ENCODE results near the gene PELO.

Gene PELO

GRCh38 chr5:52802974-52803336, 15.2 kb downstream of the PELO start:
- POLR2A ChIA-PET = no interaction called here
- no peak for TF ChIP-seq CTBP1 (IDR thresholded peaks at IDR 0.05; ENCODE audit: borderline replicate concordance)
- TF ChIP-seq SP1 (IDR thresholded peaks at IDR 0.05) = no peak
- TF ChIP-seq TARDBP (IDR thresholded peaks at IDR 0.05) = no peak
- no peak for TF ChIP-seq NFRKB (IDR thresholded peaks at IDR 0.05)
- TF ChIP-seq FOXM1 (IDR thresholded peaks at IDR 0.05; ENCODE audit: borderline replicate concordance) = no peak
- no peak for TF ChIP-seq HDGF (IDR thresholded peaks at IDR 0.05; ENCODE audit: borderline replicate concordance)
- DNase-seq (ENCODE audit: extremely low spot score) = no peak
- CTCF ChIA-PET = interaction anchor here (0.5 kb wide), 1 partner anchor 138 kb away, joined by 3 read pairs; no protein-coding TSS in a partner anchor

- CTCF ChIA-PET = no interaction called here
- POLR2A ChIA-PET = no interaction called here
- DNase-seq (ENCODE audit: extremely low spot score) = no peak
- TF ChIP-seq ELF4 (IDR thresholded peaks at IDR 0.05) (no peak), CTBP1 (IDR thresholded peaks at IDR 0.05; ENCODE audit: borderline replicate concordance) (no peak), HDGF (IDR thresholded peaks at IDR 0.05; ENCODE audit: borderline replicate concordance) (no peak), NFRKB (IDR thresholded peaks at IDR 0.05) (no peak), BHLHE40 (IDR thresholded peaks at IDR 0.05; ENCODE audit: borderline replicate concordance) (no peak), SUZ12 (IDR thresholded peaks at IDR 0.05) (no peak), PKNOX1 (IDR thresholded peaks at IDR 0.05) (no peak), FOXA1 (IDR thresholded peaks at IDR 0.05) (no peak), FOXM1 (IDR thresholded peaks at IDR 0.05; ENCODE audit: borderline replicate concordance) (no peak), SP1 (IDR thresholded peaks at IDR 0.05) (no peak), ARNT (IDR thresholded peaks at IDR 0.05) (no peak)
These were observed 16.7 kb downstream of the PELO start for GRCh38 chr5:52804387-52804791.

- no peak for DNase-seq (ENCODE audit: extremely low spot score)
- POLR2A ChIA-PET = no interaction called here
These were observed 17.3 kb downstream of the PELO start for GRCh38 chr5:52804981-52805380.

GRCh38 chr5:52805615-52806014, 17.9 kb downstream of the PELO start:
- DNase-seq (ENCODE audit: extremely low spot score) = no peak
- TF ChIP-seq BHLHE40 (IDR thresholded peaks at IDR 0.05; ENCODE audit: borderline replicate concordance) (no peak), PKNOX1 (IDR thresholded peaks at IDR 0.05) (no peak), FOXM1 (IDR thresholded peaks at IDR 0.05; ENCODE audit: borderline replicate concordance) (no peak), FOXA1 (IDR thresholded peaks at IDR 0.05) (no peak), L3MBTL2 (conservative IDR thresholded peaks at IDR 0.05) (no peak), SP1 (IDR thresholded peaks at IDR 0.05) (no peak), LEF1 (IDR thresholded peaks at IDR 0.05; ENCODE audit: borderline replicate concordance) (no peak), HDGF (IDR thresholded peaks at IDR 0.05; ENCODE audit: borderline replicate concordance) (no peak), FOXK2 (IDR thresholded peaks at IDR 0.05) (no peak), NFRKB (IDR thresholded peaks at IDR 0.05) (no peak), TARDBP (IDR thresholded peaks at IDR 0.05) (no peak), ARNT (IDR thresholded peaks at IDR 0.05) (no peak), ZNF384 (IDR thresholded peaks at IDR 0.05) (no peak), CTBP1 (IDR thresholded peaks at IDR 0.05; ENCODE audit: borderline replicate concordance) (no peak), SUZ12 (IDR thresholded peaks at IDR 0.05) (no peak), ELF4 (IDR thresholded peaks at IDR 0.05) (no peak)
- POLR2A ChIA-PET = no interaction called here
- CTCF ChIA-PET = no interaction called here

More at GRCh38 chr5:52804981-52805380, 17.3 kb downstream of the PELO start:
- CTCF ChIA-PET = no interaction called here
- TF ChIP-seq ELF4 (IDR thresholded peaks at IDR 0.05) (no peak), FOXA1 (IDR thresholded peaks at IDR 0.05) (no peak), LEF1 (IDR thresholded peaks at IDR 0.05; ENCODE audit: borderline replicate concordance) (no peak), L3MBTL2 (conservative IDR thresholded peaks at IDR 0.05) (no peak), HDGF (IDR thresholded peaks at IDR 0.05; ENCODE audit: borderline replicate concordance) (no peak), FOXK2 (IDR thresholded peaks at IDR 0.05) (no peak), FOXM1 (IDR thresholded peaks at IDR 0.05; ENCODE audit: borderline replicate concordance) (no peak), ARNT (IDR thresholded peaks at IDR 0.05) (no peak), NFRKB (IDR thresholded peaks at IDR 0.05) (no peak), PKNOX1 (IDR thresholded peaks at IDR 0.05) (no peak), TARDBP (IDR thresholded peaks at IDR 0.05) (no peak), SUZ12 (IDR thresholded peaks at IDR 0.05) (no peak), SP1 (IDR thresholded peaks at IDR 0.05) (no peak), ZNF384 (IDR thresholded peaks at IDR 0.05) (no peak), CTBP1 (IDR thresholded peaks at IDR 0.05; ENCODE audit: borderline replicate concordance) (no peak), BHLHE40 (IDR thresholded peaks at IDR 0.05; ENCODE audit: borderline replicate concordance) (no peak)

GRCh38 chr5:52807037-52807436, 19.3 kb downstream of the PELO start:
- ChIA-PET CTCF (no interaction called here), POLR2A (no interaction called here)
- no peak for DNase-seq (ENCODE audit: extremely low spot score)
- TF ChIP-seq LEF1 (IDR thresholded peaks at IDR 0.05; ENCODE audit: borderline replicate concordance) = no peak
- TF ChIP-seq ARNT (IDR thresholded peaks at IDR 0.05) = no peak

GRCh38 chr5:52807723-52808122, 20.0 kb downstream of the PELO start:
- TF ChIP-seq PKNOX1 (IDR thresholded peaks at IDR 0.05) (0 out of 2 replicates have a peak, but pooled peaks have one; percentile 24), HDGF (IDR thresholded peaks at IDR 0.05; ENCODE audit: borderline replicate concordance) (no peak), NFRKB (IDR thresholded peaks at IDR 0.05) (no peak), SP1 (IDR thresholded peaks at IDR 0.05) (no peak), LEF1 (IDR thresholded peaks at IDR 0.05; ENCODE audit: borderline replicate concordance) (no peak)
- no peak for DNase-seq (ENCODE audit: extremely low spot score)
- ChIA-PET CTCF (interaction anchor here (0.6 kb wide), 1 partner anchor 19 kb away, joined by 4 read pairs; no protein-coding TSS in a partner anchor), POLR2A (no interaction called here)

Data from HEK293T (cell line).